ENCODE measurements around the gene TUBGCP3.

TUBGCP3 gene

GRCh38 chr13:112442483-112443090 lies 145.4 kb downstream of the TUBGCP3 start:
- no peak for DNase-seq (ENCODE audit: low read depth in 2 of 2)

GRCh38 chr13:112441779-112442310 lies 146.1 kb downstream of the TUBGCP3 start:
- DNase-seq (ENCODE audit: low read depth in 2 of 2), result no peak

GRCh38 chr13:112441226-112441625 lies 146.7 kb downstream of the TUBGCP3 start:
- DNase-seq (ENCODE audit: low read depth in 2 of 2), result no peak

- no peak for DNase-seq (ENCODE audit: low read depth in 2 of 2)
These were observed 149.4 kb downstream of the TUBGCP3 start for GRCh38 chr13:112438515-112438914.

- no peak for DNase-seq (ENCODE audit: low read depth in 2 of 2)
These were observed 149.9 kb downstream of the TUBGCP3 start for GRCh38 chr13:112438094-112438493.

- DNase-seq (ENCODE audit: low read depth in 2 of 2), result no peak
These were observed 152.0 kb downstream of the TUBGCP3 start for GRCh38 chr13:112435973-112436372.
